ENCODE measurements around the gene MGA. TPM values are rescaled to one million over a fixed set of nuclear protein-coding genes. Genes with fewer than 3 reads are reported as not detected.

MGA gene
- total and polyA plus RNA-seq, 4 experiments from 2014 or later: 6.6 to 74.9 (median 45.4) TPM

DNA sequence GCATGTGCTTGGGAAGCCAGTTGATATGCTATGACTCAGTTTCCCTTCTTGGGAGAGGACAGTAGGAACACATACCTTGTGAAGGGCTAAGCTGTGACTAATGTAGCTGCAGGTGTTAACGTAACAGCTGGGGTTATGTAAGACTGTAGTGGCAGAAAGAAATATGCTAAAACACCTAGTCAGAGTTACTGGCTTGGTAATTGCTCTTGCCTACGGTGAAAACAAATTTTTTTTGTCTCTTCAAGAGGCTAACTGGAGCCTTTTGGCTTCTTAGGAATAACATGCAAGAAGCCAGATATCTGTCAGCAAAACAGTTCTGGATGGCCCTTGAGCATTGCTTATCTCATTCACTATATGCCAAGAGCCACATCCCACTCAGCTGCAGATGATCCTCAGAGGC is 115.4 kb downstream of the MGA start:
- no peak for DNase-seq
- Histone ChIP-seq H3K4me3 (ENCODE audit: low read length in 2 of 2) (peak overlapping the region; percentile 67 to 83), H3K36me3 (ENCODE audit: insufficient read depth, low read length) (no peaks in the 10 kb centered on the region), H3K27ac (ENCODE audit: low read depth, low read length) (peak overlapping the region; percentile 75), H3K4me1 (ENCODE audit: insufficient read depth, low read length) (peaks cover 57% of the 10 kb centered on the region), H3K9me3 (ENCODE audit: control insufficient read depth in 1 of 2, low read length in 2 of 2) (no peaks in the 10 kb centered on the region), H3K27me3 (ENCODE audit: insufficient read depth, low read length) (no peaks in the 10 kb centered on the region)
- H3K36me3 Mint-ChIP-seq: peaks cover 8 to 12% of the 10 kb centered on the region in 2 donors
- POLR2A ChIA-PET (ENCODE audit: partially characterized antibody): interaction anchor here (1.4 kb wide), 1 partner anchor 28 kb away, joined by 3 read pairs; no protein-coding TSS in a partner anchor
- H3K27me3 Mint-ChIP-seq: no peaks in the 10 kb centered on the region
- H3K4me1 Mint-ChIP-seq: peaks cover 51 to 79% (median 63%) of the 10 kb centered on the region in 4 donors
- CTCF ChIA-PET (ENCODE audit: partially characterized antibody): interaction anchor here (1.0 to 12.3 kb wide), 3 partner anchors 34 to 162 kb away, joined by 5 to 327 read pairs (median 287); no protein-coding TSS in a partner anchor
- intact Hi-C loops (cut with micrococcal nuclease): loop anchor here (2.0 kb wide), 3 partner anchors 115 to 195 kb away; partner anchors contain the start of genes MGA and SPTBN5
- no peaks in the 10 kb centered on the region for H3K9me3 Mint-ChIP-seq
- H3K4me3 Mint-ChIP-seq: peak overlapping the region; percentile 91 to 99 (median 96)
- H3K27ac Mint-ChIP-seq: peak overlapping the region in 5 of 7 donors; percentile 31 to 97 (median 69)

GRCh38 chr15:41777421-41777973 is 117.3 kb downstream of the MGA start:
- Histone ChIP-seq H3K27ac (ENCODE audit: low read depth, low read length) (no peak overlapping the region), H3K4me1 (ENCODE audit: insufficient read depth, low read length) (peaks cover 55% of the 10 kb centered on the region), H3K9me3 (ENCODE audit: control insufficient read depth in 1 of 2, low read length in 2 of 2) (no peaks in the 10 kb centered on the region), H3K36me3 (ENCODE audit: insufficient read depth, low read length) (no peaks in the 10 kb centered on the region), H3K4me3 (ENCODE audit: low read length in 2 of 2) (no peak overlapping the region), H3K27me3 (ENCODE audit: insufficient read depth, low read length) (no peaks in the 10 kb centered on the region)
- peak overlapping the region in 2 of 7 donors; percentile 47 to 70 for H3K27ac Mint-ChIP-seq
- H3K4me1 Mint-ChIP-seq: peaks cover 54 to 85% (median 64%) of the 10 kb centered on the region in 4 donors
- no peaks in the 10 kb centered on the region for H3K9me3 Mint-ChIP-seq
- no peak for DNase-seq
- intact Hi-C loops (cut with micrococcal nuclease): no loop called here
- H3K36me3 Mint-ChIP-seq: peaks cover 11 to 14% of the 10 kb centered on the region in 2 donors
- POLR2A ChIA-PET (ENCODE audit: partially characterized antibody): interaction anchor here (0.6 to 1.4 kb wide), 6 partner anchors 10 to 159 kb away, joined by 3 to 4 read pairs (median 4); partner anchors contain the start of gene SPTBN5
- CTCF ChIA-PET (ENCODE audit: partially characterized antibody): interaction anchor here (0.8 to 12.3 kb wide), 6 partner anchors 11 to 160 kb away, joined by 3 to 327 read pairs (median 6); no protein-coding TSS in a partner anchor
- H3K27me3 Mint-ChIP-seq: no peaks in the 10 kb centered on the region
- H3K4me3 Mint-ChIP-seq: peak overlapping the region in 2 of 8 donors; percentile 23 to 54

- H3K27me3 ChIP-seq (ENCODE audit: insufficient read depth, low read length): no peaks in the 10 kb centered on the region
- CTCF ChIA-PET (ENCODE audit: partially characterized antibody): interaction anchor here (1.8 to 12.3 kb wide), 3 partner anchors 31 to 159 kb away, joined by 7 to 327 read pairs (median 287); no protein-coding TSS in a partner anchor
Observed at GRCh38 chr15:41778521-41778920, 118.3 kb downstream of the MGA start.

GRCh38 chr15:41779662-41780157 is 119.5 kb downstream of the MGA start:
- DNase-seq: no peak
- intact Hi-C loops (cut with micrococcal nuclease): no loop called here
- no peaks in the 10 kb centered on the region for H3K9me3 ChIP-seq (ENCODE audit: control insufficient read depth in 1 of 2, low read length in 2 of 2)
- H3K4me1 ChIP-seq (ENCODE audit: insufficient read depth, low read length): peaks cover 40% of the 10 kb centered on the region
- H3K4me3 ChIP-seq (ENCODE audit: low read length in 2 of 2): no peak overlapping the region
- Mint-ChIP-seq H3K27me3 (no peaks in the 10 kb centered on the region), H3K27ac (peak overlapping the region in 3 of 7 donors; percentile 76 to 79 (median 78)), H3K9me3 (no peaks in the 10 kb centered on the region), H3K4me3 (no peak overlapping the region), H3K4me1 (peaks cover 46 to 62% (median 54%) of the 10 kb centered on the region in 4 donors), H3K36me3 (peaks cover 10 to 19% of the 10 kb centered on the region in 2 donors)
- no peaks in the 10 kb centered on the region for H3K36me3 ChIP-seq (ENCODE audit: insufficient read depth, low read length)
- ChIA-PET CTCF (ENCODE audit: partially characterized antibody) (interaction anchor here (12.3 kb wide), 1 partner anchor 30 kb away, joined by 327 read pairs; no protein-coding TSS in a partner anchor), POLR2A (ENCODE audit: partially characterized antibody) (no interaction called here)
- no peaks in the 10 kb centered on the region for H3K27me3 ChIP-seq (ENCODE audit: insufficient read depth, low read length)
- no peak overlapping the region for H3K27ac ChIP-seq (ENCODE audit: low read depth, low read length)

More at GRCh38 chr15:41778521-41778920, 118.3 kb downstream of the MGA start:
- no peak for DNase-seq
- peaks cover 15 to 19% of the 10 kb centered on the region in 2 donors for H3K36me3 Mint-ChIP-seq
- Histone ChIP-seq H3K4me3 (ENCODE audit: low read length in 2 of 2) (no peak overlapping the region), H3K36me3 (ENCODE audit: insufficient read depth, low read length) (no peaks in the 10 kb centered on the region), H3K9me3 (ENCODE audit: control insufficient read depth in 1 of 2, low read length in 2 of 2) (no peaks in the 10 kb centered on the region), H3K4me1 (ENCODE audit: insufficient read depth, low read length) (peaks cover 45% of the 10 kb centered on the region), H3K27ac (ENCODE audit: low read depth, low read length) (no peak overlapping the region)
- no peaks in the 10 kb centered on the region for H3K9me3 Mint-ChIP-seq
- POLR2A ChIA-PET (ENCODE audit: partially characterized antibody): no interaction called here
- H3K4me1 Mint-ChIP-seq: peaks cover 48 to 74% (median 58%) of the 10 kb centered on the region in 4 donors
- H3K27ac Mint-ChIP-seq: peak overlapping the region in 3 of 7 donors; percentile 31 to 83 (median 53)
- H3K4me3 Mint-ChIP-seq: no peak overlapping the region
- no peaks in the 10 kb centered on the region for H3K27me3 Mint-ChIP-seq
- intact Hi-C loops (cut with micrococcal nuclease): no loop called here

GRCh38 chr15:41780266-41780665 is 120.1 kb downstream of the MGA start:
- Histone ChIP-seq H3K4me1 (ENCODE audit: insufficient read depth, low read length) (peaks cover 35% of the 10 kb centered on the region), H3K4me3 (ENCODE audit: low read length in 2 of 2) (no peak overlapping the region), H3K9me3 (ENCODE audit: control insufficient read depth in 1 of 2, low read length in 2 of 2) (no peaks in the 10 kb centered on the region), H3K36me3 (ENCODE audit: insufficient read depth, low read length) (no peaks in the 10 kb centered on the region), H3K27me3 (ENCODE audit: insufficient read depth, low read length) (no peaks in the 10 kb centered on the region), H3K27ac (ENCODE audit: low read depth, low read length) (no peak overlapping the region)
- peaks cover 8 to 19% of the 10 kb centered on the region in 2 donors for H3K36me3 Mint-ChIP-seq
- no peaks in the 10 kb centered on the region for H3K27me3 Mint-ChIP-seq
- ChIA-PET POLR2A (ENCODE audit: partially characterized antibody) (no interaction called here), CTCF (ENCODE audit: partially characterized antibody) (interaction anchor here (1.0 to 12.3 kb wide), 2 partner anchors 15 to 29 kb away, joined by 4 to 327 read pairs; no protein-coding TSS in a partner anchor)
- no peak overlapping the region for H3K4me3 Mint-ChIP-seq
- peaks cover 43 to 57% (median 49%) of the 10 kb centered on the region in 4 donors for H3K4me1 Mint-ChIP-seq
- no peak for DNase-seq
- H3K9me3 Mint-ChIP-seq: no peaks in the 10 kb centered on the region
- H3K27ac Mint-ChIP-seq: peak overlapping the region in 2 of 7 donors; percentile 76 to 79
- intact Hi-C loops (cut with micrococcal nuclease): no loop called here

- Histone ChIP-seq H3K36me3 (ENCODE audit: insufficient read depth, low read length) (no peaks in the 10 kb centered on the region), H3K27me3 (ENCODE audit: insufficient read depth, low read length) (no peaks in the 10 kb centered on the region), H3K4me3 (ENCODE audit: low read length in 2 of 2) (no peak overlapping the region), H3K4me1 (ENCODE audit: insufficient read depth, low read length) (peaks cover 31% of the 10 kb centered on the region), H3K9me3 (ENCODE audit: control insufficient read depth in 1 of 2, low read length in 2 of 2) (no peaks in the 10 kb centered on the region), H3K27ac (ENCODE audit: low read depth, low read length) (no peak overlapping the region)
- ChIA-PET POLR2A (ENCODE audit: partially characterized antibody) (no interaction called here), CTCF (ENCODE audit: partially characterized antibody) (interaction anchor here (1.0 to 12.3 kb wide), 2 partner anchors 14 to 29 kb away, joined by 4 to 327 read pairs; no protein-coding TSS in a partner anchor)
- H3K36me3 Mint-ChIP-seq: peaks cover 8 to 19% of the 10 kb centered on the region in 2 donors
- H3K4me1 Mint-ChIP-seq: peaks cover 38 to 52% (median 45%) of the 10 kb centered on the region in 4 donors
- no peak overlapping the region for H3K27ac Mint-ChIP-seq
- no peaks in the 10 kb centered on the region for H3K27me3 Mint-ChIP-seq
- intact Hi-C loops (cut with micrococcal nuclease): no loop called here
- H3K4me3 Mint-ChIP-seq: no peak overlapping the region
- no peaks in the 10 kb centered on the region for H3K9me3 Mint-ChIP-seq
- DNase-seq: no peak
Observed at GRCh38 chr15:41780727-41781126, 120.5 kb downstream of the MGA start.
